ENCODE results near the gene SLC1A2. TPM values are rescaled to one million over a fixed set of nuclear protein-coding genes. Genes with fewer than 3 reads are reported as not detected.

SLC1A2 gene
- total RNA-seq, 1 donor from 2014 or later, result 4.9 TPM

DNA sequence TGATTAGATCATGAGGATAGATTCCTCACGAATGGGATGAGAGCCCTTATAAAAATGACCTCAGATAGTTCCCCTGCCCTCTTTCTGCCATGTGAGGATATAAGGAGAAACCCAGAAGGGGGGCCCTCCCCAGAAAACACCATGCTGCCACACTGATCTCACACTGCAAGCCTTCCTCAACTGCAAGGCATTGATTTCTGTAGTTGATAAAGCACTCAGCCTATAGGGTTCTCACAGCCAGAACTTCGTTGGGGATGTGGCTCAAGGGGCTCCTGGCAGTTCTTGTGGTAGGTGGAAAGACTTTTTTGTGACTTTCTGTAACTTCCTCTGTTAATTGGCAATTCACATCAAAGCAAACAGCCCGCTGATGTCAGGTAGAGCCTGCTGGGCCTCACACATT lies 171.5 kb downstream of the SLC1A2 start:
- no peaks in the 10 kb centered on the region for H3K79me2 ChIP-seq (ENCODE audit: low read depth)
- peaks cover 8% of the 10 kb centered on the region for H3K9me3 Mint-ChIP-seq
- peaks cover 2% of the 10 kb centered on the region for H3K27me3 Mint-ChIP-seq (ENCODE audit: insufficient read depth, low read depth)

DNA sequence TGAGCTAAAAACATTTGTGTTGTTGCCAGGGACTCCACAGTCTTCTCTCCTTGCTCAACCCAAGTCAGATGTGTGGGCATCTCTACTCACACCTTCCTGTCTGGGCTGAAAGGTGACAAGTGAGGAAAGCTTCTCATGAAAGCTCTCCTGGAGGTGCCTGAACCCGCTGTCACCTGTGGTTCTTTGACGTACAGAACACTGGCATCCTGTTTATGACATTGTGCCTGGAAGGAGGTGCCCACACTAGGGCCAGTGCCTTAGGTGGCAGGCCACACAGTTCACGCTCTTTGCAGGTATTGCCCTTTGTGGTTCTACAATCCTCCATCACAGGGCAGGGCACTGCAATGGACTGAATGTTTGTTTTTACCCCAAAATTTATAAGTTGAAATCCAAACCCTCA lies 171.9 kb downstream of the SLC1A2 start:
- H3K4me1 ChIP-seq, result no peaks in the 10 kb centered on the region
- TF ChIP-seq, protein P1, sequence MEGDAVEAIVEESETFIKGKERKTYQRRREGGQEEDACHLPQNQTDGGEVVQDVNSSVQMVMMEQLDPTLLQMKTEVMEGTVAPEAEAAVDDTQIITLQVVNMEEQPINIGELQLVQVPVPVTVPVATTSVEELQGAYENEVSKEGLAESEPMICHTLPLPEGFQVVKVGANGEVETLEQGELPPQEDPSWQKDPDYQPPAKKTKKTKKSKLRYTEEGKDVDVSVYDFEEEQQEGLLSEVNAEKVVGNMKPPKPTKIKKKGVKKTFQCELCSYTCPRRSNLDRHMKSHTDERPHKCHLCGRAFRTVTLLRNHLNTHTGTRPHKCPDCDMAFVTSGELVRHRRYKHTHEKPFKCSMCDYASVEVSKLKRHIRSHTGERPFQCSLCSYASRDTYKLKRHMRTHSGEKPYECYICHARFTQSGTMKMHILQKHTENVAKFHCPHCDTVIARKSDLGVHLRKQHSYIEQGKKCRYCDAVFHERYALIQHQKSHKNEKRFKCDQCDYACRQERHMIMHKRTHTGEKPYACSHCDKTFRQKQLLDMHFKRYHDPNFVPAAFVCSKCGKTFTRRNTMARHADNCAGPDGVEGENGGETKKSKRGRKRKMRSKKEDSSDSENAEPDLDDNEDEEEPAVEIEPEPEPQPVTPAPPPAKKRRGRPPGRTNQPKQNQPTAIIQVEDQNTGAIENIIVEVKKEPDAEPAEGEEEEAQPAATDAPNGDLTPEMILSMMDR (IDR thresholded peaks at IDR 0.05), result no peak
- no peak overlapping the region for H3K27ac ChIP-seq
- H3K36me3 Mint-ChIP-seq, result no peaks in the 10 kb centered on the region
- peaks cover 2% of the 10 kb centered on the region for H3K27me3 Mint-ChIP-seq (ENCODE audit: insufficient read depth, low read depth)
- no peaks in the 10 kb centered on the region for H3F3A ChIP-seq (ENCODE audit: low read depth)
- H3K4me3 ChIP-seq, result no peak overlapping the region
- H2AFZ ChIP-seq (replicated peaks), result no peak overlapping the region
- H3K9me3 ChIP-seq (ENCODE audit: low read depth), result no peaks in the 10 kb centered on the region
- H3K4me1 Mint-ChIP-seq, result no peaks in the 10 kb centered on the region
- H3K4me3 Mint-ChIP-seq, result no peak overlapping the region
- no peak for DNase-seq (ENCODE audit: low spot score)
- no peaks in the 10 kb centered on the region for H3K36me3 ChIP-seq
- no peak overlapping the region for H3K4me2 ChIP-seq
- H3K9ac ChIP-seq, result no peak overlapping the region
- H3K9me3 Mint-ChIP-seq, result peaks cover 8% of the 10 kb centered on the region
- no peaks in the 10 kb centered on the region for H3K79me2 ChIP-seq (ENCODE audit: low read depth)
- H3K27me3 ChIP-seq, result no peaks in the 10 kb centered on the region
- no peaks in the 10 kb centered on the region for H4K20me1 ChIP-seq (ENCODE audit: low read depth)
- no peak overlapping the region for H3K27ac Mint-ChIP-seq

More for the DNA sequence above, 171.5 kb downstream of the SLC1A2 start:
- Histone ChIP-seq H3F3A (ENCODE audit: low read depth) (no peaks in the 10 kb centered on the region), H4K20me1 (ENCODE audit: low read depth) (no peaks in the 10 kb centered on the region), H3K9ac (no peak overlapping the region), H3K27me3 (no peaks in the 10 kb centered on the region), H3K27ac (no peak overlapping the region), H3K4me2 (no peak overlapping the region), H3K9me3 (ENCODE audit: low read depth) (no peaks in the 10 kb centered on the region), H2AFZ (replicated peaks) (no peak overlapping the region), H3K4me1 (no peaks in the 10 kb centered on the region), H3K36me3 (no peaks in the 10 kb centered on the region), H3K4me3 (no peak overlapping the region)
- Mint-ChIP-seq H3K4me1 (no peaks in the 10 kb centered on the region), H3K36me3 (no peaks in the 10 kb centered on the region), H3K27ac (no peak overlapping the region), H3K4me3 (no peak overlapping the region)
- no peak for DNase-seq (ENCODE audit: low spot score)
- TF ChIP-seq, protein P1 (IDR thresholded peaks at IDR 0.05), result no peak
- TF ChIP-seq EZH2phosphoT487 (IDR thresholded peaks at IDR 0.05), result no peak
- no peak for TF ChIP-seq EZH2 (IDR thresholded peaks at IDR 0.05)

DNA sequence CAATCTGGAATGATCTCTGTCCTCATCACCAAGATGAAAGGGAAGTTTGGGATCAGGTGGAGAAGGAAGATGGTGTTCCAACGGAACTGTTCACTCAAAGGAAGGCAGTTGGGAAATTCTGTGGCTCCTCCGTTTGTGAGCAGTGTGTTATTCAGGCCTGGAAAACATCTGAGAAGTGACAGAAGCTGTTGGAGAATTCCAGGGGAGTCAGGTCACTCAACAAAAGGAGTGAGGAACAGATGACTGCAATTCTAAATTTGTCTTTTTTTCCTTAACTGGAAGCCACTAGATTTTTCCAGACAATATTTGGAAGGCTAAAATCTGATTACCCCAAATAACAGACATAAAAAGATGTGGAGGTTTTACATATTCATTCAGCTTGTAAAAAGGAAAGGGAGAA lies 172.6 kb downstream of the SLC1A2 start:
- DNase-seq (ENCODE audit: low spot score), result no peak
- Mint-ChIP-seq H3K27ac (no peak overlapping the region), H3K27me3 (ENCODE audit: insufficient read depth, low read depth) (peaks cover 2% of the 10 kb centered on the region), H3K4me1 (no peaks in the 10 kb centered on the region), H3K9me3 (peaks cover 8% of the 10 kb centered on the region), H3K36me3 (no peaks in the 10 kb centered on the region), H3K4me3 (no peak overlapping the region)
- H3K4me1 ChIP-seq, result no peaks in the 10 kb centered on the region
- no peak overlapping the region for H2AFZ ChIP-seq (replicated peaks)
- H3K79me2 ChIP-seq (ENCODE audit: low read depth), result no peaks in the 10 kb centered on the region
- H3K27me3 ChIP-seq, result no peaks in the 10 kb centered on the region
- H3K4me2 ChIP-seq, result no peak overlapping the region
- no peaks in the 10 kb centered on the region for H4K20me1 ChIP-seq (ENCODE audit: low read depth)
- no peaks in the 10 kb centered on the region for H3F3A ChIP-seq (ENCODE audit: low read depth)
- no peak overlapping the region for H3K4me3 ChIP-seq
- H3K9ac ChIP-seq, result no peak overlapping the region
- H3K36me3 ChIP-seq, result no peaks in the 10 kb centered on the region
- H3K27ac ChIP-seq, result no peak overlapping the region
- no peaks in the 10 kb centered on the region for H3K9me3 ChIP-seq (ENCODE audit: low read depth)
- TF ChIP-seq EZH2 (IDR thresholded peaks at IDR 0.05) (no peak), EZH2phosphoT487 (IDR thresholded peaks at IDR 0.05) (no peak)
- TF ChIP-seq, protein P1 (IDR thresholded peaks at IDR 0.05), result no peak

DNA sequence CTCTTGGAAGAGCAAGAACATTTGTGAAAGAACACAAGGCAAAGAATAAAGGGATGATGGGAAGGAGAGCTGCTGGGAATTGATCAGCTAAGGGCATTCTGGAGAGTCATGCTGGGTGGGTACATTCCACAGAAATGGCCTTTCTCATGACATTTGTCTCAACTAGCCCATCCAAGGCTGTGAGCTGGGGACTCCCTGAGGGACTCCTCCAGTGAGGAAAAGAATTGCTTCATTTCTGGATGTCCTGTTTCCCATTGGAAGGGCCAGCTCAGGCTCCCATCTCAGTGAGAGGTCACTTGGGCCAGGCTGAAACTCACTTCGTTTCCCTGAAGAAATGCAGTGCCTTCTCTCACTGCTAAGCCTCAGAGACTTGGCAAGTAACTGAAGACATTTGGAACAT lies 173.6 kb downstream of the SLC1A2 start:
- peaks cover 2% of the 10 kb centered on the region for H3K27me3 Mint-ChIP-seq (ENCODE audit: insufficient read depth, low read depth)

More for the DNA sequence above, 173.6 kb downstream of the SLC1A2 start:
- Histone ChIP-seq H3K79me2 (ENCODE audit: low read depth) (no peaks in the 10 kb centered on the region), H2AFZ (replicated peaks) (no peak overlapping the region), H3K36me3 (no peaks in the 10 kb centered on the region), H3K4me1 (no peaks in the 10 kb centered on the region), H3K27me3 (no peaks in the 10 kb centered on the region), H3K9ac (no peak overlapping the region), H3K4me3 (no peak overlapping the region), H3K9me3 (ENCODE audit: low read depth) (no peaks in the 10 kb centered on the region), H3K4me2 (no peak overlapping the region), H3K27ac (no peak overlapping the region), H4K20me1 (ENCODE audit: low read depth) (no peaks in the 10 kb centered on the region), H3F3A (ENCODE audit: low read depth) (no peaks in the 10 kb centered on the region)
- H3K36me3 Mint-ChIP-seq, result no peaks in the 10 kb centered on the region
- H3K27ac Mint-ChIP-seq, result no peak overlapping the region
- DNase-seq (ENCODE audit: low spot score), result no peak
- no peak for TF ChIP-seq EZH2phosphoT487 (IDR thresholded peaks at IDR 0.05)
- TF ChIP-seq EZH2 (IDR thresholded peaks at IDR 0.05), result no peak
- TF ChIP-seq, protein P1 (IDR thresholded peaks at IDR 0.05), result no peak
- no peaks in the 10 kb centered on the region for H3K4me1 Mint-ChIP-seq
- peaks cover 8% of the 10 kb centered on the region for H3K9me3 Mint-ChIP-seq
- no peak overlapping the region for H3K4me3 Mint-ChIP-seq

All from neural progenitor cell (in vitro differentiated cells).